NCI-H526 treated with DMSO at 0.1 percent for 48 hours (cell line): ENCODE data around the gene RNF7.
"Not testable (repeated sequence)": the region's sequence is repeated elsewhere in the genome, so short reads cannot be mapped to it uniquely, and the experiment has no call there.

Experiments
- DNase-seq: peaks from one replicate; lab custom pipeline; 2025; lab: John Stamatoyannopoulos, UW

Gene RNF7

DNA sequence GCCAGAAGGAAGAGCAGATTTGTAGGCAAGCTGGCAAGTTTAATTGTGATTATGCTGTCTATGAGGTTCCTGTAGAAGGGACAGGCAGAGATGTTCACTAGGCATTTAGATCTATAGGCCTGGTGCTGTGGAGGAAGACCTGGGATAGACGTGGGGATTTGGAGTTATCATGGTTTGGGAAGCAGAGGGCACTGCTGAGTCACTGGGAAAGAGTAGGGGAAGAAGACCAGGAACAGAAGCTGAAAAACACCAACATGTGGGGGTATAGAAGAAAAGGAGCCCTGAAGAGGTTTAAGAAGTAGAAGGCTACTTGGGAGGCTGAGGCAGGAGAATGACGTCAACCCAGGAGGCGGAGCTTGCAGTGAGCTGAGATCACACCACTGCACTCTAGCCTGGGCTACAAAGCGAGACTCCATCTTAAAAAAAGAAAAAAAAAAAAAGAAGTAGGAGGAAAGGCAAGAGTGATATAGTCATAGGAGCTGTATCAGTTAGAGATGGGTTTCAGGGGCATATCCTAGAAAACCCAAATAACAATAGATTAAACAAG lies 44.4 kb downstream of the RNF7 start:
- DNase-seq = no peak

DNA sequence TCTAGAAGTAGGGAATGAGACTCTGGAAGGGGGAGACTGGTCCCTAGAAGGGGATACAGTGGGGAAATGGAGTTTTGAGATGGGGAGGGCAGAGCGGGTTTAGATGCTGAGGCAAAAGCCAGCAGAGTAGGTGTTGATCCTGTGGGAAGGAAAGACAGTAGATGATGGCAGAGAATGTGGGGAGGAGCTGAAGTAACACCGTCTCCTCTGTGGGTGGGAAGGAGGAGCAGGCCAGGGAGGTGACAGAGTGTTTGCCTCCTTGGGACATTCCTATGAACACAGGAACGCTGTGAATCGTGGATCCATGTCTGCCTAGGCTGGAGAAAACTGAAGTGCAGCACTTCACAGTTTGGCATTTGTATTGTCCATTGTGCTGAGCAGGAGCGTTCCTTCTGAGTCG lies 45.5 kb downstream of the RNF7 start:
- no peak for DNase-seq

DNA sequence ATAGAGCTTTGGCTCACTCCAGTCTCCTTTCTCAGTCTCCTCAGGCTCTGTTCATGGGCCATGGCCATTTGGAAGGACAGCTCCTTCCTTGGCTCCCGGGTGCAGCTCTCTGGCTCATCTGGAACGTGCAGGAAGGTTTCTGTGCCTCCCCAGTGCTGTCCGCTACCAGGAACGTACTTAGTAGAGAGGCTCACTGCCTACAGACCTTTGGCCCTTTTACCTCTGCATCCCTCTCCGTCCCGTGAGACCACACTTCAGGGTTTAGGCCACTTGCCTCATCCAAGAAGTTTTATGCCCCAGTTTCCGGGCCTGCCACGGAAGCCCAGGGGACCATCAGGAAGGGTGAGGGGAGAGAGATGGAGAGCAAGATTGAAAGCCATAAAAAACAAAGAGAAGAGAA lies 46.0 kb downstream of the RNF7 start:
- DNase-seq = no peak

DNA sequence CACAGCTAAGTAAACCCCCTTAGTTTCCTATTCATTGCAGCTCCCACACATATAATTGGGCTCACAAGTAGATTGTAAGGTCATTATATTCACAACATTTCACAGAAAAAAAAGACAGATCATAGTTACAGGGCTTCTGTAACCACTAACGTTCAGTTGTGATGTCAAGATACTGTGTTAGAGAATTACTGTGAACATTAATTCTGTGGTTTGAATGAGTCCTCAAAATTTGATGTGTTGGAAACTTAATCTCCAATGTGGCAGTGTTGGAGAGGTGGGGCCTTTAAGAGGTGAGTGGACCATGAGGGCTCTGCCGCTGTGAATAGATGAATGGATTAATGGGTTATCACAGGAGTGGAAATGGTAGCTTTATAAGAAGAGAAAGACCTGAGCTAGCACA lies 46.4 kb downstream of the RNF7 start:
- no peak for DNase-seq

DNA sequence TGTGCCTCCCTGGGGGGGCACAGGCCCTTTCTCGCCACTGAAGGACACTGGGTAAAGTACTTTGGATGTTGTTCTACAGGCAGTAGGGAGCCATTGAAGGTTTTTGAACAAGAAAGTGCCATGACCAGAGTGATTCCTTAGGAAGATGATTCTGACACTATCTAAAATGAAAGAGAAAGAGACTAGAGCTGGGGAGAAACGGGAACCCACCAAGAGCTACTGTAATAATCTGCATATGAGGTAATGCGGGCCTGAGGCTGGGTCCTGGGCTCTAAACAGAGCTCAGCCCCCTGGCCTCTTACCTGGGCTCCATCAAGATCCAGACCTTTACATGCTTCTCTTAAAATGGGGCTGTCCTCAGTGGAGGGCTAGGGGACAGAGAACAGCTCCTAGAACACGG lies 50.1 kb downstream of the RNF7 start:
- DNase-seq = no peak

DNA sequence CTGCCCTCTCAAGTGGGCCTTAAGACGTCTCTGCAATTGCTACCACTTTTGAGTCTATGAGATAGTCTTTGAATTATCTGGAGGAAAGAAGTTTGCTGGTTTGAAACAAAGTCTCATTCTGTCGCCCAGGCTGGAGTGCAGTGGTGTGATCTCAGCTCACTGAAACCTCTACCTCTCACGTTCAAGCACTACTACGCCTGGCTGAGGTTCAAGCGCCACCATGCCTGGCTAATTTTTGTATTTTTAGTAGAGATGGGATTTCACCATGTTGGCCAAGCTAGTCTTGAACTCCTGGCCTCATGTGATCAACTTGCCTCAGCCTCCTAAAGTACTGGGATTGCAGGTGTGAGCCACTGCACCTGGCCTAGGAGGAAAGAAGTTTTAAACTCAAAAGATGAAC lies 50.7 kb downstream of the RNF7 start:
- DNase-seq = not testable (repeated sequence)

DNA sequence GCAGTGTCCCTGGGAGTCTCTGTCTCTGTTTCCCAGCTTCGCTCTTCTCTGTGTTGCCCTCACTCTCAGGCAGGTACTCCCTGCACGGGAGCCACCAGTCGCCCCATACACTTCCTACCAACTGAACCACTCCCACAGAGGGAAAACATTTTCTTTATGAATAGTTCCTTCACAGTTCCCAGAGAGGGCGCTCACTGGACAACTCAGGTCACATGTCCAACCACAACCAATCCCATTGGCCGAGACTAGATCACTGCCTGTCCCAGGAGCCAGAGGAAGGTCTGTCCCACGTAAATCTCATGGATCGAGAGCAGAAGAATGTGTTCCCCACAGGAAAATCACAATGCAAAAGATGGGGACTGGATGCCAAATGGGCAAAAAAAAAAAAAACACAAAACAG lies 51.2 kb downstream of the RNF7 start:
- no peak for DNase-seq

DNA sequence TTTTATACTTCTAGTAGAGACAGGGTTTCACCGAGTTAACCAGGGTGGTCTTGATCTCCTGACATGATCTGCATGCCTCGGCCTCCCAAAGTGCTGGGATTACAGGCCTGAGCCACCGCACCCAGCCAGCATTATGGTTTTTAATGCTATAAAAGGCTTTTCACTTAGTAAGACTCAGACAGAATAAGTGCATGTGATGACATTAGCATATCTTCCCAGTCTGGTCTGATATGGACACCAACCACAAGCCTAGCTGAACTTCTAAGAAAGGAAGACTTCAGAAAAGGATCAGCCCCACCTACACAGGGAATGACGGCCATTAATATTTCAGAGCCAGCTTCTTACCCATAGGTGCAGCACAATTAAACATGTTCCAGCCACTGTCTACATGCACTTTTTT lies 52.1 kb downstream of the RNF7 start:
- no peak for DNase-seq

DNA sequence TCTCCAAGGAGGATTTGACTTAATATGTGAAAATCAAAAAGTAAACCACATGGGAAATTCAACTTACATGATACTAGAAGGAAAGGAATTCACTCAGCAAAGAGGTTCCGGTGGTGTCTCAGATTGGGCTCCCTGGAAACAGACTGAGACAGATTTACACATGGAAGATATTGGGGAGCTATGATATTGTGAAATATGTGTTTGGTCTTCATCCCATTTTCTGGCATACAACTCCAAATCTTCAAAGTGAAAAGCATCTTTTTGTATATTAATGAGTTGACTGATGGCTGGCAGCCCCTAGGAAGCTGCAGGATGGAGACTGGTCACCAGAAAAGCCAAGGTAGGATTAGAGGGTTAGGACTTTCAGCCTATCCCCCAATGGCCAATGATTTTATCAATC lies 54.4 kb downstream of the RNF7 start:
- DNase-seq = no peak

DNA sequence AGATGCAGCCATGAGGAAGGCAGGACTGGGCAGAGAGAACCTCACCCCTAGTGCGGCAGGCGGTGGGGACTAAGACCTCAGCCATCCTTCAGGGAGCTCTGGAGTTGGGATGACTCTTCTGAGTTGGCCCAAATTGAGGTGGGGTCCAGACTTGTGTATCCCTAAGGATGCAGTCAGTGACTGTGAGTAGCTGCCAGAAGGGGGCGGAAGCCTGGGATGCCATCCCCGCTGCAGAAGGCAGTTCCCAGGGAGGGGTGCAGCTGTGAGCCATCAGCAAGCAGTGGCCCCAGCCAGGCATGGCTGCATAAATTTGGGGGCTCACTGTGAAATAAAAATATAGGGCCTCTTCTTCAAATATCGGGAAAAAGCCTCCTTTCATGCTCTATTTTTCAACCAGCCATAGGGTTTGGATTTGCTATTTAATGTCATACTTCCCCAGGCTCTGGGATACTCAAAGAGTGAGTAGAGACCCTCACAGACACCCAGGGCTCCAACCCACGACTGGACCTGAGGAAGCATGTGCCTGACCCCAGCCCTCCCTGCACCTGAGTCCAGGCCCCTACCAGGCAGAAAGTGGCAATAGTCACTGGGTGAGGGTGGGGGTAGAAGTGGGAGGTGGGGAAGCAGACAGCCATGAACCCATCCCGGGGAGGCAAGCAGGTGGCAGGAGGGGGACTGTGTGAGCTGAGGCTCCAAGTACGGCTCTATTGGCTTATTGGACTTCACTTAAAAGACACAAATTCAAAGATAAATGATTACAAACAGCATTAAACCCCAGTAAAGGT lies 55.6 kb downstream of the RNF7 start:
- no peak for DNase-seq

DNA sequence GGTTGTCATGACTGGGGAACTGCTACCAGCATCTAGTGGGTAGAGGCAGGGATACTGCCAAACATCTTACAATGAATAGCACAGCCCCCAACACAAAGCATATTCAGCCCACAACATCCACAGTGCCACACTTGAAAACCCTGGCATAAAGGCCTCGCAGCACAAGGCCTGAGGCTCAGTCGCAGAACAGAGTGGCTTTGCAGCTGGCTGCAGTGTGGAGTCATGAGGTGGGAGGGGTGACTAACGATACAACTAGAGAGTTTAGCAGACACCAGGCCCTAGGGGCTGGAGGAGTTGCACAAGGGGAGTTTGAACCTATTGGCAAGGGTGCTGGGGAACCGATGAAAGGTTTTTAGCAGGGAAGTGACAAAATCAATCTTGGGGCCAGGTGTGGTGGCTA lies 57.2 kb downstream of the RNF7 start:
- no peak for DNase-seq

DNA sequence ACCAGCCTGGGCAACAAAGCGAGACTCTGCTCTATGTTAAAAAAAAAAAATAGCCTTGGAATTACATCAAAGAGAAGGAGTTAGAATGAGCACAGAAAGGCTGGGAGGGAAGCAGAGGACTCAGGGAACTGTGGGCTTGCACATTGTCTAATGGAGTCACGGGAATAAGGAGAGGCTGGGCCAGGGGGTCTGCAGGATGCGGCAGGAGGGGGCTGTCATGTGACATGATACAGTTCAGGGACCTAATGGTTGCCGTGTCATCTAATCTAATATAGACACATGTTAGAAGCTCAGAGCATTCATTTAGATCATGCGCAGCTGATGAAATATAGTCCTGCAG lies 57.6 kb downstream of the RNF7 start:
- no peak for DNase-seq

DNA sequence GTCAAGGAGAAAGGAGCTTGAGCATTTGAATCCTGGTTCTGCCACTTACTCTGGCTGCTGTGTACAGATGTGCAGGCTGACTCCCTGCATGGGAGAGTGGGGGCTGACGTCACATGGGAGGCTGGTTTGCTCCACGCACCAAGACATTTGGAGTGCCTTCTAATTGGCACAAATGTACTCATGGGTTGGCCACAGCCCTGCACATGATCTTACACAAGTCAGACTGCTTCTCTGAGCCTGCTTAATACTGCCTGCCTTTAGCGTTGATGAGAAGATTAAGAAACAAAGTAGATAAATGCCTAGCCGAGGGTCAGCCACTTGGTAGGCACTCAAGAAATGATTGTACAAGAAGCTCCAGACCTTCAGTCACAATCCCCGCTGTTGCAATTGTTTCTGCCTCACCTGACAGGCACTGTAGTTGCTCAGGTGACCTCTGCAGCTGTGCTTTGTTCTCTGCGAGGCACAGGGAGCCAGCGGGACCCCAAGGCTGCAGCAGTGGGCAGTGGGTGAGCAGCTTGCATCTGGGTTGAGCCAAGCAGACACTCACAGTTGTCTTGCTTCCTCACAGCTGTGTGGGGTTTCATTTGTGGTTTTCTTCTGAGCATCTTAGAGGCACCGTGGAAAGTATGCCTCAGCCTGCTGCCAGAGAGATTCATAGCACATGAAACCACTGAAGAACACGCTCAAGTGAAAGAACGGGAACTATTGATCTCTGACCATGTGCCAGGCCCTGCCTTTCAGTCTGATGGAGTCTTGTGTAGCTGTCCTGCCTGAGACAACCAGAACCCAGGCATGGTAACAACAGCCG lies 58.2 kb downstream of the RNF7 start:
- no peak for DNase-seq
